GM18868 (cell line): Measurements from ENCODE around the gene AKIRIN1.
"Not testable (repeated sequence)": the region's sequence is repeated elsewhere in the genome, so short reads cannot be mapped to it uniquely, and the experiment has no call there.

Source experiments
- ATAC-seq: cut with Tn5 transposase; IDR thresholded peaks from one replicate; pipeline ENCODE4 v1.9.1; 2021; ENCODE audit warnings: mild to moderate bottlenecking, moderate library complexity; ENCODE audit not compliant: unreplicated experiment

AKIRIN1 gene, protein sequence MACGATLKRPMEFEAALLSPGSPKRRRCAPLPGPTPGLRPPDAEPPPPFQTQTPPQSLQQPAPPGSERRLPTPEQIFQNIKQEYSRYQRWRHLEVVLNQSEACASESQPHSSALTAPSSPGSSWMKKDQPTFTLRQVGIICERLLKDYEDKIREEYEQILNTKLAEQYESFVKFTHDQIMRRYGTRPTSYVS

DNA sequence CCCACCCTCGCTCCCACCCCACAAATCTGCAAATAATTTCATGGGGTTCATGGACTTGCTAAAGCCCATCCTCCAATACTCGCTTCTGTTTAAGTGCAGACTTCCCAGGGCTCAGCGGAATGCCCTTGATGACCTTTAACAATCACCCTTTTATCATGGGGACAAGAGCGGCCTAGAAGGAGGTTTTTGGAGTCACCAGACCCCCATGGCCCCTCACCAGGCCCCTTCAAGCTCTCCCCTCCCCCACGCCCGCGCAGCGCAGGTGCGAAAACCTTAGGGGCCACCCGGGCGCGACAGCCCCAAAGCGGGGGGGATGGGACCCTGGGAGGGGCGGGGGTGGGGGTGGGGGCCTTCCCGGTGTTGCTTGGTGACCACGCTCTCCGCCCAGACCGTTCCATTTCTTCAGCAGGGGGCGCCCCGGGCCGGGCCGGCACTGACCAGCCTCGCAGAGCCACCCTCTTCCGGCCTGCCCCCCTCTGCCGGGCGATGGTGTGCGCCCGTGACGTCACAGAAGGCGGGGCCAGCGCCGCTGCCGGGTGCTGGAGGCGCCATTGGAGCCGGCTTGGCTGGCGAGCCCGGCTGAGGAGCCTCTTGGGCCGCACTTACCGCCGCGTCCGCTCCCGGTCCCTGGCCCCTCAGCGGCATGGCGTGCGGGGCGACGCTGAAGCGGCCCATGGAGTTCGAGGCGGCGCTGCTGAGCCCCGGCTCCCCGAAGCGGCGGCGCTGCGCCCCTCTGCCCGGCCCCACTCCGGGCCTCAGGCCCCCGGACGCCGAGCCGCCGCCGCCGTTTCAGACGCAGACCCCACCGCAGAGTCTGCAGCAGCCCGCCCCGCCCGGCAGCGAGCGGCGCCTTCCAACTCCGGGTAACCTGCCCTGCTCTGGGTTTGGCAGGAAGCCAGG, at the start of gene AKIRIN1:
Gene AKIRIN1 (plus strand): TSS at position 539 of the 900 bp plus-strand sequence. CDS start 105 bp downstream, at position 644.
- ATAC-seq, result peak; percentile 92

DNA sequence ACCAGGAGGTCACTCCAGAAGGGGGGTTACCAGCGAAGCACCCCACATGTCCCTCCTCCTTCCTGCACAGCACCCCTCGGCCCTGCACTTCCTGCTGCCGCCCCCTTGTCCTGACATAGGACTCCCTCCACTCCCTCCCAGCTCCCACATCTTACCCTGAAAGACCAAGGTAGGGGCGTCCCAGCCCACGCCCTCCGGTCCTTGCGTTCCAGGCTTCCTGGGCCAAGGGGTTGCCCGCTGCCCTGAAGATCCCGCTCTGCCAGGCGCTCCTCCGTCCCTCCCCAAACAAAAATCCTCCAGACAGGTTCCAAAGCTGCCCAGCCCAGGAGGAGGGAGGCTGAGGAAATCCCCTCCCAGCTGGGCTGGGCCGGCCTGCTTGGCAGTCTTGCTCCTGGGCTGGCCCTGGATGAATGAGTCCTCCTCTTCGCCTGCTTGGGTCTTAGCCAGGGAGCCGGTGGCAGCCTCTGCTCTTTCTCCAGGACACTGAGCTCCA, 49.5 kb upstream of the AKIRIN1 start, which contains the start of gene RHBDL2:
Gene RHBDL2 (minus strand): TSS at position 304 of the 493 bp plus-strand sequence. CDS start 22,618 bp downstream, outside the sequence.
- no peak for ATAC-seq

- no peak for ATAC-seq
These were observed 48.2 kb upstream of the AKIRIN1 start for GRCh38 chr1:38942664-38943428.

- ATAC-seq, result no peak
These were observed 46.5 kb upstream of the AKIRIN1 start for GRCh38 chr1:38944547-38944946.

- ATAC-seq, result no peak
These were observed 40.5 kb upstream of the AKIRIN1 start for GRCh38 chr1:38950553-38950952.

DNA sequence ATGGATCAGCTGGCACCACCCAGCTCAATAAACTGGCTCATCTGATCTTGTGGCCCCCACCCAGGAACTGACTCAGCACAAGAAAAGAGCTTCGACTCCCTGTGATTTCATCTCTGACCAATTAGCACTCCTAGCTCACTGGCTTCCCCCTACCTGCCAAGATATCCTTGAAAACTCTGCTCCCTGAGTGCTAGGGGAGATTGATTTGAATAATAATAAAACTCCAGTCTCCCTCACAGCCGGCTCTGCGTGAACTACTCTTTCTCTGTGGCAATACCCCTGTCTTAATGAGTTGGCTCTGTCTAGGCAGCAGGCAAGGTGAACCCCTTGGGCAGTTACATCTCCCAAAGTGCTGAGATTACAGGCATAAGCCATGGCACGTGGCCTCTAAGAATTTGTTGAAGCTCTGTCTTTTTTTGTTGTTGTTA, 37.6 kb upstream of the AKIRIN1 start:
- no peak for ATAC-seq

DNA sequence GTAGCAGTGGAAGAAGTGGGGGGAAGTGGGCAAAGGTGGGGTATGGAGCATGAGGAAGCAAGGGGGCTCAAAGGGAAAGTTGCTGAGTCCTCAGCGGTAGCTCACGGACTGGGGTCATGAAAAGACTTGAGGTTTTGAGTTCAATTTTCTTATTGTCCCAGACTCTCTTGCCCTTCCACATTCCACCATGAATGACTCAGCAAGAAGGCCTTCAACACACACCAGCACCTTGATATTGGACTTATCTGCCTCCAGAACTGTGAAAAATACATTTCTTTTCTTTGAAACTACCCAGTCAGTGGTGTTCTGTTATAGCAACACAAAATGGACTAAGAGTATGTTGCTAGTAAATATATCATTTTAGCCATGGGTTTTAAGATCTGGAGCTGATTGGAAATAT, 32.1 kb upstream of the AKIRIN1 start:
- no peak for ATAC-seq

GRCh38 chr1:38962113-38962512, 29.0 kb upstream of the AKIRIN1 start:
- no peak for ATAC-seq

- no peak for ATAC-seq
These were observed 28.5 kb upstream of the AKIRIN1 start for GRCh38 chr1:38962560-38962959.

GRCh38 chr1:38964140-38964548, 26.9 kb upstream of the AKIRIN1 start:
- no peak for ATAC-seq

DNA sequence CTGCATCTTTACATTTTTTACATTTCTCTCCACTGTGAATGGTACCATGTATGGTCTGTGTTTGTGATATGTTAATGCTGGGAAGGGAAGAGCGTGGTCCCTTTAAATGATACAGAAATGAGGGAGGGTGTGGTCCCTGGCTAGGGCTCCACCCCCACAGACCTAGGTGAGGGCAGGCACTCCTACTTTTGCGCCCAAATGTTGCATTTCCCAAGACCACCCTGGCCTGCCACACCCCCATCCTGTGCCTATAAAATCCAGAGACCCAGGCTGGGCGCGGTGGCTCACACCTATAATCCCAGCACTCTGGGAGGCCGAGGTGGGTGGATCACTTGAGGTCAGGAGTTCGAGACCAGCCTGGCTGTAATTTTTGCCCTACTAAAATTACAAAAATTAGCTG, 17.9 kb upstream of the AKIRIN1 start:
- not testable (repeated sequence) for ATAC-seq

GRCh38 chr1:38973659-38974437, 17.2 kb upstream of the AKIRIN1 start:
- no peak for ATAC-seq

GRCh38 chr1:38977399-38978244, 13.5 kb upstream of the AKIRIN1 start:
- not testable (repeated sequence) for ATAC-seq

- not testable (repeated sequence) for ATAC-seq
These were observed 12.9 kb upstream of the AKIRIN1 start for GRCh38 chr1:38978245-38978542.

GRCh38 chr1:38979380-38979779, 11.7 kb upstream of the AKIRIN1 start:
- not testable (repeated sequence) for ATAC-seq

DNA sequence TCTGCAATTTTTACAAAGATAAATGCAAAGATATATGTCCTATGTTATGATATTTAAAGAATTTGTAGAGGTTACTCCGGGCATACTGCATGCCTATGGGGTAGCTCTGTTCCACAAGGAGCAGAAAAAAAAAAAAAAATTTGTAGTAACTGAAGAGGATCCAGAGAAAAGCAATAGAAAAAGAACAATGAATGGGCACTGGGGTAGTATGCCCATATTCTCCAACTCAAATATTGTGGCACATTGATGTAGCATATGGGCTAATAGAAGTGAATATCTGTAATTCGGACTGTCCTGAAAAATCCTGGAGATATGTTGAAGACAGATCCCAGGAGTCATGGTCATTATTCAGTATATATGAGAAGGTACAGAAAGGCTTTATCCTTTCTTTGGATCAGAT, 1.1 kb upstream of the AKIRIN1 start:
- no peak for ATAC-seq

- no peak for ATAC-seq
These were observed 714 bp upstream of the AKIRIN1 start for GRCh38 chr1:38990386-38990737.

- ATAC-seq, result no peak
These were observed 749 bp downstream of the AKIRIN1 start for GRCh38 chr1:38991638-38992411.
